NCI-H2227 (cell line): ENCODE results near the gene VPS18.

Source experiments
- DNase-seq: peaks from one replicate; lab custom pipeline; 2025; ENCODE audit not compliant: unreplicated experiment; lab: John Stamatoyannopoulos, UW

Gene VPS18

DNA sequence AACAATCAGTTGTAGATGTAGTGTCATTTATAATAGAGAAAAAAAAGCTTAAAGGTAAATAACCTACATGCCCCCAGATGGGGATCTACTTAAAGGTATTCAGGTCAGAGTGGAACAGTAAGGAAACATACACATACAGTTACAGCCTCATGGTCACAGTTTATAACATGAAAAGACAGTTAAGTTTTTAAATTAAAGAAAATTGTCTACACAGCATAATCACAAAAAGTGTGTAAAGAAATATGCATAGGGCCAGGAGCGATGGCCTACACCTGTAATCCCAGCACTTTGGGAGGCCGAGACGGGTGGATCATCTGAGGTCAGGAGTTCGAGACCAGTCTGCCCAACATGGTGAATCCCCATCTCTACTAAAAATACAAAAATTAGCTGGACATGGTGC lies 27.1 kb upstream of the VPS18 start:
- DNase-seq, result no peak

DNA sequence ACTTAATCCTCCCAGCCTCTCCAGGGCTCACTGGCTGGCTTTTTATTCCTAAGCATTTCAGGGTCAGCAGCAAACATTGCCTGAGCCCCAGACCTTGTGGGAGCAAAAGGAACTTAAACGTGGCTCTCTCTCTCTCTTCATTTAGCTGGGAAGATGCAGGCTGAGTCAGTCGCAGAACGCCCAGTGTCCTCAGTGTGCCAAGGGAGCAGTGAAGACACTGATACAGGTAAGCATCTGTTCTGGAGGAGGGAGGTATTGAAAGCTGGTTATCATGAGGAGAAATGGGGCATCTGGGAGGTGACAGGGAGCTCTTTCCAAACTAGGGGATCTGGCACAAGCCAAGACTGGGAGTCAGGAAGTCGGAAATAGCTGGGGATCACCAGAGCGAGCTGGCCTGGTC lies 24.6 kb upstream of the VPS18 start:
- DNase-seq, result no peak

DNA sequence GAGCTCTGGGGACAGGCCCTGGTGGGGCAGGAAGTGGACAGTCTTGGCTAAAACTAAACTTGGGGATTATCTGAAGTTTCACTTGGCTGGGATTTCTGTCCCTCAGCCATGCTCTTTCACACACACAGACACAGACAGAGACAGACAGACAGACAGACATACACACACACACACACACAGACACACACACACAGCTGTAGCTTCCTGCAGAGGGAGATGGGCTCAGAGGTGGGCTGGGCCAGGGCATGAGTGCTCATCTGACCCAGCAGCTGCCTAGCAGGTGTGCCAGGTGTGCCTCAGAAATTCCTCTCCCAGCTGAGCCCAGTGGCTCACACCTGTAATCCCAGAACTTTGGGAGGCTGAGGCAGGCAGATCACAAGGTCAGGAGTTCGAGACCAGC lies 23.5 kb upstream of the VPS18 start:
- DNase-seq, result no peak

DNA sequence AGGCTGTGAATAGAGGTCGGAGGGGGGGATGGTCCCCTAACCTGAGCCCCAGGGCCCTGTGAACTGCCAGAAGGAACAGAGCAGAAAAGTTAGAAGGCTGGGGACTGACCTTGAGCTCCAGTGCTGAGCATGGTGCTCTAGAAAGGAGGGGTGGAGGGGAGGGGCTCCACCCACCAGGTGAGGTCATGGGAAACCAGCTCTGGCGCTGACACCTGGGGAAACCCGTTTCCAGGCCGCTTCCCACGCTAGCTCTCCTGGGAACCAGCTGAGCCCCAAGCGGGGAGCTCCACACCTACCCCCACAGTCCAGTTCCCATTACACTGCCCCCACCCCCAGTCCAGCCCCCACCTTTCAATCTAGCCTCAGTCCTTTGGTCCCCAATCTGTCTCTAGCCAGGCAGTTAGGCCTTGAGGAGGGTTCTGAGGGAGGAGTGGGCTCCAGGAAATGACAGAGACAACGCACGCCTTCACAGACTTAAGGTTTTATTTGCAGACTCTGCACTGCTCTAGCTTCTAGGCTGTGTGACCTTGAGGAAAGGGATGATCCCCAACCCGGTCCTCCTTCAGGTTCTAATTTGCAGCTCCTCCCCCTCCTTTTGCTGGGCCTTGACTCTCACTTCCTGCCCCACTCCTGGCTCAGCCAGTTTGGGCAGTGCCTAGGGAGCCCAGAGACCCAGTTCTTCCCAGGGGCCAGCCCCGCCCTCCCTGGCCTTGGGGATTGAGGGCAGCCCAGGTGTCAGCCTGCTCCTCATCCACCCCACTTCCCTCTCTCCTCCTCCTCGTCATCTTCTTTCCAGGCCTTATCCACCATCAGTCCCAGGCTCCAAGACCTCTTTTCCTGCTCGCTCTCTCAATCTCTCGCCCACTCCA lies 22.3 kb upstream of the VPS18 start:
- DNase-seq, result no peak

DNA sequence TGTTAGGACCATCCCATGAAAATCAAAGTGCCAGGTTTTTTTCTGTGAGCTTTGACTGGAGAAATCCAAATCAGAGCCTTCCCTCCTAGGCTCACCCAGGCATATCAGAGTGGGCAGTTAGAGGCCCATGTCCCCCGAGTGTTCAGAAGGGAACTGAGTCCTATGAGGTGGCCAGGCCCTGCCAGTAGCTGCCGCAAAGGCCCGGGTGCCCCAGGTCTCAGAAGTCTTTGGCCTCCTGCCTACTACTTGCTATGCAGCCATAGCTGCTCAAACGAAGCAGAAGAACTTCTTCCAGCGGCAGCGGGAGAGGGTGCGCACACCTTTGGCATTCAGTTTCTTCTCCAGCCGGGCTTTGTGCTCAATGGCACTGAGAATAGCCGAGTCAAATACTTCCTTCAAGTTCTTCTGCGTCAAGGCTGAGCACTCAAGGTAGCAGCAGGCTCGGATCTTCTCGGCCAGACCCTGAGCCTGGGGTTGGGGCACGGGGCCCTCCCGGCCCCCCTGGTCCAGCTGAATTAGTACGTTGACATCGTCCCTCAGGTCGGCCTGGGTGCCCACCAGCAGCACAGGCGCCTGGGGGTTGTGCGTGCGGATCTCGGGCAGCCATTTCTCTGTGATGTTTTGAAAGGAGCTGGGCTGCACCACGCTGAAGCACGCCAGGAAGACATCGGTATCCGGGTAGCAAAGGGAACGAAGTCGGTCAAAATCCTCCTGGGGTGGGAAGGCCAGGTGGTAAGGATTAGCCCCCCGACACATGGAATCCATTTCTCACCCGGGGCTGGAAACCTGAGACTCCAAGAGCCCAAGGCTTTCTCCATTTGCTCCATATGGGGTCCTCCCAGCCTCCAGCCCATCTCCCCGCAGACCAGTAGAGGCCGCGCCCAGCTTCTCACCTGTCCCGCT lies 21.2 kb upstream of the VPS18 start:
- no peak for DNase-seq

DNA sequence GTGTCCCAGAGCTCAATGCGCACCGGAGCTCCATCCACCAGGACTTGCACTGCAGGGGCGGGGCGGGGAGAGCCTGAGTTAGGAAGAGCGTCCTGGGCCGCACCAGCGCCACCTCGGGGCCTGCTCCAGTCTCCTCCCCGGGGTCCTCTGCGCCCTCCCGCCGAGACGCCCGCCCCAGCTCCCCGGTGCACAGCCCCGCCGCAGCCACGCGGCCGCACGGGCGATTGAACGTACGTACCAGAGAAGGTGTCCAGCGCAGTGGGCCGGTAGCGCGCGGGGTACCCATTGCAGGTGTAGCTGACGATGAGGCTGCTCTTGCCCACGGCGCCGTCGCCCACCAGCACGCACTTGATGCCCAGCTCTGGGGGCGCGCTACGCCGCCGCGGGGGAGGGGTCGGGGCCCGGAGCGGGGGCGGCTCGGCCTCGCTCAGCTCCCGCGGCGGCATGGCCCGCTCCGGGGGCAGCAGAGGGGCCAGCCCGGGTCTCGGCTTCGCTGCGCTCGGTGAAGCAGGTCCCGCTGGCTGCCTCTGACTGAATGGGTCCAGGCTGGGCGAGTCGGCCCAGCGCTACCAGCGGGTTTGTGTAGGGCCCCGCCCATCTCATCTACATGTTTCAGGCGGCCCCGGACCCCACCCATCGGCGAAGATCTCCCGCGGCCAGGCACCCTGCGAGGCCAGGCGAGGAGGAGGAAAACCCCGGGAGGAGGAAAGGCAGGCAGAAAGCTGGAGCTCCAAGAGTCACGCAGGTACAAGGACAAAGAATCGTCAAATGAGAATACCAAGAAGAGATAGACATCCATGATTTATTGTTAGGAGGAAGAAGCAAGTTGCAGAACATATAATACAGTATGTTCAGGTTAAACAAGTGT lies 20.3 kb upstream of the VPS18 start, which contains the start of gene RHOV:
RHOV (minus strand) TSS at position 541 of the 868 bp plus-strand sequence; CDS start at position 446, 95 bp downstream.
- DNase-seq, result peak; percentile 56

DNA sequence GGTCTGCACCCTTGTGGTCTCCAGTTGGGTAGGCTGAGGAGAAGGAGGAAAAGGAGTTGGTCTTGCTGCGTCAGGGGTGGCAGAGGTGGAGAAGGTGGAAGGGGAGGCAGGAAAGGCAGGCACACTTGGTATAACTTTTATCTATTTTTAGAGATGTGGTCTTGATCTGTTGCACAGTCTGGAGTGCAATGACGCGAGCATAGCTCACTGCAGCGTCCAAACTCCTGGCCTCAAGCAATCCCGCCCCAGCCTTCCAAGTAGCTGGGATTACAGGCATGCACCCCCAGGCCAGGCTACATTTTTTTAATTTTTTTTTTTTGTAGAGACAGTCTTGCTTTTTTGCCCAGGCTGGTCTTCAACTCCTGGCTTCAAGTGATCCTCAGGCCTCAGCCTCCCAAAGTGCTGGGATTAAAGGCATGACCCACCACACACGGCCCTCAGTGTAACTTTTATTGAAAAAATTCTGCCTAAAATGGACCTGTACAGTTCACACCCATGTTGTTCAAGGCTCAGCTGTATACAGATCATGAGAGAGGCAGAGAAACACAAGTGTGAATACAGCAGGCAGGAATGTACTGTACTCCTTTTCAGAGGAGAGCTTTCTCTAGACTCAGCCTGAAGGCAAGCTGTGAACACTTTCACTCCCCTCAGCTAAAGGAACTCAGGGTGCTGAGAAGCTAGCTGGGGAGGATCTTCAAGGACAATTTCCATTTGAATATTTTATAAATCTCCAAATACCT lies 18.1 kb upstream of the VPS18 start:
- DNase-seq, result no peak

DNA sequence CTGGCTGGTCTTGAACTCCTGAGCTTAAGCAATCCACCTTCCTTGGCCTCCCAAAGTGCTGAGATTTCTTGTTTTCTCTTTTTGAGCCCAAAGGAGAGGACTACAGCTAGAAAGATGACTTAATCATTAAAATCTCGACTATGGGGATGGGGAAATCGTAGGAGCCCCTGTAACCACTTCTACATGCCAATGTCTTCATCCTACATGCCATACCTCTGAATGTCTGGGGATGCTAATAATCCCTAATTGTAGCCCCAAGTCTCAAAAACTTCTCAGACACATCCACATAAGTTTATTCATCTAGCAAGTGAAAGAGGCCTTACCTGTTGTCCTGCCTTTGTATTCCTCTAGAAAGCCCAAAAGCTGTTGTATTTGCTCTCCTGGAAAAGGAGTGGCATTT lies 16.6 kb upstream of the VPS18 start:
- no peak for DNase-seq

DNA sequence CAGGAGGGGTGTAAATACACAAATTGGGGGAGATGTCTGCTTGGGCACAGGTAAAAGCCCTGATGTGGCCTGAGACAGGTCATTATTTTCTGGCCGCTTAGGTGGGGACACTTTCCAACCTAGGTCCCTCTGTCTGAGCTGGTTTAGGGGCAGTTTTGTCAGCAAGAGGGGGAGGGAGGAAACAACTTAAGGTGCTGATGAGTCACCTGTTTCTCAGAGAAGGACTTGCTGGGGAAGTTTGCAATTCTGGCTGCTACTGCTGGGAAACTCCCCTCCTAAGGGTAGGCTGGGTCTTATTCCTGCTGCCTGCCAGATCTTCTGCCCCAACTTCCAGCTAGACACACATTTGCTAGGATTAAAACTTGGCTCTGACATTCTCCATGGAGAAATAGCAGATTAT lies 15.5 kb upstream of the VPS18 start:
- no peak for DNase-seq

DNA sequence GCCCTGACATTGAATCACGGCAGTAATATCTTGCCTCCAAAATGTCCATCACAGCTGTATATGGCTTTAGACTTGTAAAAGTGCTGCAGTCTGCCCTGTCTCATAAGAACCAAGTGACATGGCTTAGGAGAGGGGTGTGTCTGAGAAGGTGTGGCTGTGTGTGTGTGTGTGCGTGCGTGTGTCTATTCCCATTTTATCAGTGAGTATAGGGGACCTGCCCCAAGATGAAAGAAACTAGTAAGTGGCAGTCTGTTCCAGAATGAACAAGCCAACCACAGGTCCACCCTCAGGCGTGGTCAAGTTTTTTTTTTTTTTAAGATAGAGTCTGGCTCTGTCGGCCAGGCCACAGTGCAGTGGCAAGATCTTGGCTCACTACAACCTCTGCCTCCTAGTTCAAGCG lies 14.6 kb upstream of the VPS18 start:
- no peak for DNase-seq

DNA sequence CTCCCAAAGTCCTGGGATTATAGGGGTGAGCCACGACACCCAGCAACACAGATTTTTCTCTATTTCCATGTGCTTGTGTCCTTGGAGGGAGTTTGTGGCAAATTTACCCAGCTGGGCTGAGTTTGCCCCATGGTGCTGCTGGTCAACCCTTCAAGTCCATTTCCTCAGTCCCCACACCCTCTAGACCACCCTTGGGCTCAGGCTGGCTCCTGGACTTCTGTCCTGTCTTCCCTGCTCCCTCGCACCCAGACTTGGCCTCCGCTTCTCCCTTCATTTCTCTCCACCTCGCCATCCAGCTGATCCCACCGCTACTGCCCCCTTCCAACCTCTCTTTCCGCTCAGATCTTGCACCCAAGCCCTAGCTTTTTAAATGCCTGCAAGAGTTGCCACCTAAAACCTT lies 12.9 kb upstream of the VPS18 start:
- no peak for DNase-seq

DNA sequence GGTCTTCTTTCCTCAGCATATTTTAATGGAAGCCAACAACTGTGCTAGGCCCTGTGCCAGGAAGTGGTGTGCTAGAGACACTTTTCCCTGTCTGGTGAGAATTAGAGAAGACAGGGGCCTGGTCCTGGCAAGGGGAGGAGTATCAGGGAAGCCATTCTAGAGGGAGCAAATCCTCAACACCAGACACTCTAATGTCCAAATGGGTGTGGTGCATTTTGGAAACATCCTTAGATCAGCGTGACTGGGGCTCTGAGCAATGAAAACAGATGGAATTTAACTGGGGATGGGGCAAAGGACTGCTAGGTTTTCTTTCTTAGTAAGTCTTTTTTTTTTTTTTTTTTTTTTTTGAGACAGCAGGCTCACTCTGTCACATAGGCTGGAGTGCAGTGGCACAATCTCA lies 7.7 kb upstream of the VPS18 start:
- DNase-seq, result no peak

DNA sequence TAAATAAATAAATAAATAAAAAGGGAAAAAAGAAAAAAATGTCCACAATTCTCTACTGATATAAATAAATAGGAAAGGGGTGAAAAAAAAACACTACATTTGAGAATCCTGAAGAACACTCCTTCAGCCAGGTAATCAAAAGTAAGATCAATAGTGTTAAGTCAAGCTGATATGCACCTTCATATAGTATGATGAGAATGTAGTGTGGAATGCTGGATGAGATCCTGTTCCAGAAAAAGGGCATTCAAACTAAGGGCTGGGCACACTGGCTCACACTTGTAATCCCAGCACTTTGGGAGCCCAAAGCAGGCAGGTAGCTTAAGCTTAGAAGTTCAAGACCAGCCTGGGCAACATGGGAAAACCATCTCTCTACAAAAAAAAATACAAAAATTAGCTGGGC lies 5.1 kb upstream of the VPS18 start:
- no peak for DNase-seq

DNA sequence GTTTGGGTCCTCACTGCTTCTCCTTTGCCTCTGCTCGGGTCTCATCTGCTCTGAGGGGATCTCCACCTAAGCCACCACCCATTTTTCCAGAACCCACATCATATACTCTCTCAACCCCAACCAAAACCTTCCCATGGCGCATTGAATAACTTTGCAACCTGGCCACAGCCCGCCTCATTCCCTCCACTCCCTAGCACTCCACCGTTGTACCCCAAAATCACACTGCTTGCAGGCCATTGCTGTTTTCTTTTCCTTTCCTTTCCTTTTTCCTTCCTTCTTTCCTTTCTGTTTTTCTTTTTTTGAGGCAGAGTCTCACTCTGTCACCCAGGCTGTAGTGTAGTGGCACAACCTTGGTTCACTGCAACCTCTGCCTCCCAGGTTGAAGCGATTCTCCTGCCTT lies 3.1 kb upstream of the VPS18 start:
- DNase-seq, result no peak

DNA sequence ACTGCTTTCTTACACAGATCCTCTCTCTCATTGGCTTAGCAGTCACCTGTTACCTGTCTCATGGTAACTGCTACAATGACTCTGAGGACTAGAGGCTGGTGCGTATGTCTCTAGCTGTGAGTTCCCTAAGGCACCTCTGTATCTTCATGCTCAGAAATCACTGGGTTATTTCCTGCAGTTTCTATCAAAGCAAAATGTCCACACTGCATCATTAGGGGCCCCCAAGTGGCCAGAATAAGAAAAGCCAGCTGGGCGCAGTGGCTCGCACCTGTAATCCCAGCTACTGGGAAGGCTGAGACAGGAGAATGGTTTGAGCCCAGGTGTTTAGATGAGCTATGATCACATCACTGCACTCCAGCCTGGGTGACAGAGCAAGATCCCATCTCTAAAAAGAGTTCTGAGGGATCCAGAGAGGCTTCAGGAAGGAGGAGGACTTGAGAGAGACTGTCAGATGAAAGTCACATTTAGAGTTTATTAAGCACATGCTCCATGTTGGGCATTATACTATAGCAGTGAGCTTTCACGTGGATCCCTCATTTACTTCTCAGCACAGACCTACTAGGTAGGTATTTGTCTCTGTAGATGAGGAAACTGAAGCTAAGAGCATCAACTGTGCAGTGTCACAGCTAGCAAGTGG lies 2.3 kb upstream of the VPS18 start:
- DNase-seq, result peak; percentile 59

DNA sequence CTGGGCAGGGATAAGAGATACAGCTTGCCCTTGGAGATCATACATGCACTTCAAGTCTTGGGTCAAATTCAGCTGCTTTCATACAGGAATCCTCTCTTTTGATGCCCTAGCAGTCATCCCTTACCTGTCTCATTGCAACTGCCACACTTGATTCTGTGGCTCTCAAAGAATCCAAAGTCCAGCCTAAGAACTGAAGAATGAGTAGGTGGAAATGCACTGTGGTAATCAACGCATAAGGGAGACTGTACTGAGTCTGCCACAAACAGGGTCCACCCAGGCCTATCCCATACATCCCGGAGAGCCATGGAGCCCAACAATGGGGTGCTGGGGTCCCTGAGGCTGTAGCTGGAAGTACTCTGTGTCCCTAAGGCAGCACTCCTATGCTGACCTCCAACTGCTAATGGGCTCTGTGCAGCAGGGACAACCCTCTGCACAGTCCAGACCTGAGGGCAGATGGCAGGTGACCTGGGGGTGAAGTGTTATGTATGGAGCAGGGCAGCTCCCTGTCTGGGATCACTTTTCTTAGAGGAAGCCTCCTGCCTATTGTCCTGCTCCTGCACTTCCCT lies 1.7 kb upstream of the VPS18 start:
- no peak for DNase-seq

DNA sequence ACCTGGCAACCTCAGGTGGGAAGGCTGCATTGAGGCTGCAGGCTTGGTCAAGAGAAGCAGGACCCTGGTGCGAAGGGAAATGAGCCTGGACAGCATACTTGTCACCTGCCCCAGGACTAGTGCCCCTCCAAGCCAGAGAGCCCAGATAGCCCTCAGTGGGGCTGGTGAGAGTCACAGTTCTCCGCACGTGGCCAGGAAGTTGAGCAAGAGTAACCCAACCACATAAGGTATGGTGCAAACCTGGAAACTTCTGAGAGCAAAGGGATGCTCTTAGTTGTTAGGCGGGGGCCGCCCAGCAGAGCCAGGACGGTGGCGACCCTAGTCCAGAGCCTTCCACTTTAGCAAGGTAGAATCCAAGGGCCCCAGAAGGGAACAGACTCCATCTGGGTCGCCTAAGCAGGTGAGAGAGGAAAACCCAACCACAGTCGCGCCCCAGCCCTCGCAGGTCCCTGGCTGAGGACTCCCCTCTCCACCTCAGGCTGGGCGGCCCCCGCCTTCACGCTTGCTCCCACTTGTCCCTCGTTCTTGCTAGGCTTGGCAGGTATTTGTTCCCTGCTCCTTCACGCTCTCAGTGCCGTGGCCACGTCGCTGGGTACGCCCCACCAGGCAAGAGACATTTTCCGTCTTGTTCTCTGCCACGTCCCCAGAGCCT lies 1.1 kb upstream of the VPS18 start:
- DNase-seq, result no peak

DNA sequence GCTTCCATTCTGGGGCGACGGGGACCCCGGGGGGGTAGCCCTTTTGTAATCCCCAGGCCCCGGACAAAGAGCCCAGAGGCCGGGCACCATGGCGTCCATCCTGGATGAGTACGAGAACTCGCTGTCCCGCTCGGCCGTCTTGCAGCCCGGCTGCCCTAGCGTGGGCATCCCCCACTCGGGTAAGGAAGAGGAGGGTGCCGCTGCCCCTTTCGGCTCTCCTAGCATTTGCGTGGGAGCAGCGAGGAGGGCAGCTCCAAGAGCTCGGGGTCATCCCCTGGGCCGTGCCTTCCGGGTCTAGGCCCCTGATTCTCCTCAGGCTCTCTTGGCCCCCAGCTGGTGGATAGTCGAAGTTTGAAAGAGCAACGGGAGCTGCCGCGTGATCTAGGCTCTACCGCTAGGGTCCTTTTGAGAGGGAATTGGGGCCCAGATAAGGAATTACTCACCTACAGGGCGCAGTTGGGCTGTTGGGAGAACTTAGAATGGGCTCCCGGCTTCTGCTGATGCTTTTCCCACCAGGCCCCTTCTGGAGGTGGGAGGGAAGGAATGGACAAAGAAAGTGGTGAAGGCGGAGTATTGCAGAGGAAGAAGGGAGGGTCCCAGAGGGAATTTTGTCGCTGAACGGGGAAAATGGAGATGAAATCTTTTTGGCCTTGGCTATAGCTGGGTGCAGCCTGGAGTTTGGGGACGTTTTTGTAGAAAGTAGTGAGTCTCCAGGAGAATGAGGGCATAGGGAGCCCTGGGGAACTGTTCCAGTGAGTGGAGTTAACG lies 615 bp downstream of the VPS18 start:
- DNase-seq, result peak; percentile 47
